ENCODE results near the gene SEC23A.

The SEC23A gene

DNA sequence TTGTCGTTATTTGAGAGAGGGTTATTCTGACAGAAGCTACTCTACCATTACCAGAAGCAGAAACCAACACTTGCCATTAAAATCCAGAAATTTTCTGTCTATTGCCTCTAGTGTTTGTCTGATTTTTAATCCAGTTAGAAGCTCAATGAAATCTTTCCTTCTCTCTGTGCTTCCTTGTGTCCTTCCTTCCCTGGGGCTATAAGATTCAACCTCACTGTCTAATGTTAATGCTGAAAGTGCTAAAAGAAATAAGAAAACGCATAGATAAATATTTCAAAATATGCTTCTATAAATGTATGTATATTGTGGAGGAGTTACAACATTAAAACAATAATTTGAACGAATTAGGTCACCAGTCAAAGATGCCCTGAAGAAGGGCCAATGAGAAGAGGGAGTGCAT is 120.8 kb downstream of the SEC23A start:
- DNase-seq = no peak
